DOHH2 (cell line): Measurements from ENCODE around the gene LZTR1.

ENCODE experiments used
- H3F3A ChIP-seq: fragments of 200-600 bp; sonication (generic), shearing (Covaris generic); 2 replicates; pipeline ENCODE4 v1.6.0; 2016; ENCODE audit warnings: antibody characterized with exemption, mild to moderate bottlenecking; ENCODE audit not compliant: control insufficient read depth, insufficient read depth
- H3K27ac ChIP-seq: fragments of 200-600 bp; sonication (generic); 2 replicates; pipeline ENCODE4 v1.5.1; 2014; ENCODE audit warnings: low read depth, mild to moderate bottlenecking, low read length, moderate library complexity
- H3K27me3 ChIP-seq: fragments of 200-600 bp; sonication (generic); 2 replicates; pipeline ENCODE4 v1.6.1; 2014; ENCODE audit warnings: mild to moderate bottlenecking, low read length, mixed read lengths; ENCODE audit not compliant: control insufficient read depth
- H3K36me3 ChIP-seq: fragments of 200-600 bp; sonication (generic); 2 replicates; pipeline ENCODE4 v1.6.1; 2014; ENCODE audit warnings: mild to moderate bottlenecking, low read length, moderate library complexity, mixed read lengths; ENCODE audit not compliant: control insufficient read depth
- H3K4me1 ChIP-seq: fragments of 200-600 bp; sonication (generic); 2 replicates; pipeline ENCODE4 v1.6.1; 2014; ENCODE audit warnings: mild to moderate bottlenecking, low read length, mixed read lengths; ENCODE audit not compliant: control insufficient read depth
- H3K4me2 ChIP-seq: fragments of 200-600 bp; sonication (generic); 2 replicates; pipeline ENCODE4 v1.6.0; 2014; ENCODE audit warnings: mild to moderate bottlenecking, low read length, moderate library complexity
- H3K4me3 ChIP-seq: fragments of 200-600 bp; sonication (generic); 2 replicates; pipeline ENCODE4 v1.5.1; 2014; ENCODE audit warnings: mild to moderate bottlenecking, low read length, mixed read lengths
- H3K79me2 ChIP-seq: fragments of 200-600 bp; sonication (generic); 2 replicates; pipeline ENCODE4 v1.6.1; 2014; ENCODE audit warnings: mild to moderate bottlenecking, low read length, mixed read lengths; ENCODE audit not compliant: control insufficient read depth
- H3K9me2 ChIP-seq: fragments of 200-600 bp; sonication (generic); replicated peaks from 2 replicates; pipeline ENCODE4 v1.6.1; 2014; ENCODE audit warnings: mild to moderate bottlenecking, low read length, mixed read lengths; ENCODE audit not compliant: control insufficient read depth
- H3K9me3 ChIP-seq: fragments of 200-600 bp; sonication (generic); 2 replicates; pipeline ENCODE4 v1.6.1; 2014; ENCODE audit warnings: antibody characterized with exemption, low read length, mixed read lengths; ENCODE audit not compliant: control insufficient read depth, insufficient read depth
- H4K20me1 ChIP-seq: fragments of 200-600 bp; sonication (generic); 2 replicates; pipeline ENCODE4 v1.6.0; 2014; ENCODE audit warnings: low read depth, mild to moderate bottlenecking, antibody characterized with exemption, low read length, moderate library complexity; ENCODE audit not compliant: control insufficient read depth, insufficient read depth
- CTCF ChIP-seq: fragments of 200-600 bp; sonication (generic); IDR thresholded peaks from one replicate; pipeline ENCODE4 v1.5.1; 2014; ENCODE audit warnings: antibody characterized with exemption, mild to moderate bottlenecking, low read depth, low read length; ENCODE audit not compliant: poor library complexity, severe bottlenecking
- EZH2phosphoT487 ChIP-seq: fragments of 200-600 bp; sonication (generic); IDR thresholded peaks from 2 replicates; pipeline ENCODE4 v1.6.1; 2017; ENCODE audit warnings: borderline replicate concordance, mild to moderate bottlenecking, antibody characterized with exemption, low read length, moderate library complexity, mixed read lengths

LZTR1 gene

GRCh38 chr22:20993304-20994127 is 11.4 kb downstream of the LZTR1 start:
- TF ChIP-seq CTCF (no peak), EZH2phosphoT487 (no peak)
- H3K27me3 ChIP-seq, result no peaks in the 10 kb centered on the region
- H3K36me3 ChIP-seq, result peaks cover 60% of the 10 kb centered on the region
- no peak overlapping the region for H3K4me3 ChIP-seq
- peaks cover 8% of the 10 kb centered on the region for H3K4me1 ChIP-seq
- no peaks in the 10 kb centered on the region for H3F3A ChIP-seq
- H3K27ac ChIP-seq, result no peak overlapping the region
- no peaks in the 10 kb centered on the region for H3K9me3 ChIP-seq
- no peaks in the 10 kb centered on the region for H4K20me1 ChIP-seq
- no peaks in the 10 kb centered on the region for H3K9me2 ChIP-seq
- no peak overlapping the region for H3K4me2 ChIP-seq
- H3K79me2 ChIP-seq, result no peaks in the 10 kb centered on the region; the same call in 1 of the 2 replicates

- TF ChIP-seq EZH2phosphoT487, result no peak
- TF ChIP-seq CTCF, result no peak
- Histone ChIP-seq H4K20me1 (no peaks in the 10 kb centered on the region), H3K4me2 (no peak overlapping the region), H3K9me2 (no peaks in the 10 kb centered on the region), H3F3A (peaks cover 3% of the 10 kb centered on the region), H3K9me3 (no peaks in the 10 kb centered on the region), H3K4me1 (peaks cover 5% of the 10 kb centered on the region), H3K4me3 (no peak overlapping the region), H3K79me2 (no peaks in the 10 kb centered on the region; the same call in none of the 2 replicates), H3K27ac (no peak overlapping the region), H3K27me3 (no peaks in the 10 kb centered on the region), H3K36me3 (peaks cover 61% of the 10 kb centered on the region)
Observed at GRCh38 chr22:20994128-20994901, 12.2 kb downstream of the LZTR1 start.

GRCh38 chr22:20994902-20995241 is 12.8 kb downstream of the LZTR1 start:
- H3K9me3 ChIP-seq, result no peaks in the 10 kb centered on the region
- peaks cover 5% of the 10 kb centered on the region for H3K79me2 ChIP-seq
- TF ChIP-seq EZH2phosphoT487 (no peak), CTCF (no peak)
- peaks cover 3% of the 10 kb centered on the region for H3F3A ChIP-seq
- H3K36me3 ChIP-seq, result peaks cover 64% of the 10 kb centered on the region
- no peaks in the 10 kb centered on the region for H3K27me3 ChIP-seq
- no peaks in the 10 kb centered on the region for H4K20me1 ChIP-seq
- H3K4me1 ChIP-seq, result peaks cover 2% of the 10 kb centered on the region
- no peak overlapping the region for H3K27ac ChIP-seq
- H3K9me2 ChIP-seq, result no peaks in the 10 kb centered on the region
- H3K4me2 ChIP-seq, result no peak overlapping the region
- no peak overlapping the region for H3K4me3 ChIP-seq
